ENCODE data around the gene NFRKB. TPM values are rescaled to one million over a fixed set of nuclear protein-coding genes. Genes with fewer than 3 reads are reported as not detected.

NFRKB gene
- total RNA-seq, 1 experiment from 2014 or later, result 48.2 TPM

DNA sequence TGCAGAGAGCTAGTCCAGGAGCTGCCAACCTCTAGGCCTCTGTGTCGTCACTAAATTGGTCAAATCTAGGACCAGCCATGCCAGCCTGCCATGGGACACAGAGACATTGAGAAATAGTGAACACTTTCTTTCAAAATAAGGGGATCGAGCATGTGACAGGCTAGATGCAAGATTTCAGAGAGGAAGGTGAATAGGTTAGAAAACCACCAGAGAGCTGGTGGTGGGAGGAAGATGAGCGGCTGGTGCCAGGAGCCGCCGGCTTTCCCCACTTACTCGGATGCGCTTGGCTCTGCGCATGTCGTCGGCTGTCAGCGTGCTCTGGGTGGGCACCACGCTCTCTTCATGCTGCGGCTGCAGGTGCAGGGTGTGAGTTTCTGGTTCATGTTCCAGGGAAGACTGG lies 35.4 kb upstream of the NFRKB start:
- Histone ChIP-seq H3K27me3 (ENCODE audit: low read length) (no peaks in the 10 kb centered on the region), H3K9me3 (ENCODE audit: low read length) (no peaks in the 10 kb centered on the region), H2AFZ (ENCODE audit: low read length) (no peak overlapping the region), H3F3A (ENCODE audit: low read length, unreplicated experiment) (peaks cover 6% of the 10 kb centered on the region), H3K4me1 (ENCODE audit: insufficient read depth, low read length) (peaks cover 28% of the 10 kb centered on the region), H3K4me3 (ENCODE audit: low read length) (no peak overlapping the region), H3K9ac (ENCODE audit: low read length) (no peak overlapping the region), H3K9me2 (replicated peaks; ENCODE audit: low read length) (no peaks in the 10 kb centered on the region), H3K79me2 (ENCODE audit: low read length) (no peaks in the 10 kb centered on the region), H3K36me3 (ENCODE audit: low read depth, low read length) (peaks cover 4% of the 10 kb centered on the region; the same call in 1 of the 2 replicates), H4K20me1 (ENCODE audit: low read length) (no peaks in the 10 kb centered on the region), H3K27ac (ENCODE audit: low read length) (peak overlapping the region; percentile 35), H3K4me2 (ENCODE audit: low read length) (peak overlapping the region; percentile 16)
- BruUV-seq (replicated peaks), result no TSS peak
- ChIA-PET POLR2A (ENCODE audit: unreplicated experiment) (no interaction called here), CTCF (interaction anchor here (1.8 kb wide), 1 partner anchor 201 kb away, joined by 9 read pairs; no protein-coding TSS in a partner anchor)
- intact Hi-C loops (cut with micrococcal nuclease), result no loop called here
- DNase-seq, result no peak
- TF ChIP-seq, protein P1, sequence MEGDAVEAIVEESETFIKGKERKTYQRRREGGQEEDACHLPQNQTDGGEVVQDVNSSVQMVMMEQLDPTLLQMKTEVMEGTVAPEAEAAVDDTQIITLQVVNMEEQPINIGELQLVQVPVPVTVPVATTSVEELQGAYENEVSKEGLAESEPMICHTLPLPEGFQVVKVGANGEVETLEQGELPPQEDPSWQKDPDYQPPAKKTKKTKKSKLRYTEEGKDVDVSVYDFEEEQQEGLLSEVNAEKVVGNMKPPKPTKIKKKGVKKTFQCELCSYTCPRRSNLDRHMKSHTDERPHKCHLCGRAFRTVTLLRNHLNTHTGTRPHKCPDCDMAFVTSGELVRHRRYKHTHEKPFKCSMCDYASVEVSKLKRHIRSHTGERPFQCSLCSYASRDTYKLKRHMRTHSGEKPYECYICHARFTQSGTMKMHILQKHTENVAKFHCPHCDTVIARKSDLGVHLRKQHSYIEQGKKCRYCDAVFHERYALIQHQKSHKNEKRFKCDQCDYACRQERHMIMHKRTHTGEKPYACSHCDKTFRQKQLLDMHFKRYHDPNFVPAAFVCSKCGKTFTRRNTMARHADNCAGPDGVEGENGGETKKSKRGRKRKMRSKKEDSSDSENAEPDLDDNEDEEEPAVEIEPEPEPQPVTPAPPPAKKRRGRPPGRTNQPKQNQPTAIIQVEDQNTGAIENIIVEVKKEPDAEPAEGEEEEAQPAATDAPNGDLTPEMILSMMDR (conservative IDR thresholded peaks at IDR 0.05; ENCODE audit: low read depth, low read length), result no peak
- no peak for TF ChIP-seq EZH2phosphoT487 (IDR thresholded peaks at IDR 0.05; ENCODE audit: borderline replicate concordance, low read length)
- TF ChIP-seq EZH2 (IDR thresholded peaks at IDR 0.05; ENCODE audit: low read length, unreplicated experiment), result no peak
- no peak for ATAC-seq

DNA sequence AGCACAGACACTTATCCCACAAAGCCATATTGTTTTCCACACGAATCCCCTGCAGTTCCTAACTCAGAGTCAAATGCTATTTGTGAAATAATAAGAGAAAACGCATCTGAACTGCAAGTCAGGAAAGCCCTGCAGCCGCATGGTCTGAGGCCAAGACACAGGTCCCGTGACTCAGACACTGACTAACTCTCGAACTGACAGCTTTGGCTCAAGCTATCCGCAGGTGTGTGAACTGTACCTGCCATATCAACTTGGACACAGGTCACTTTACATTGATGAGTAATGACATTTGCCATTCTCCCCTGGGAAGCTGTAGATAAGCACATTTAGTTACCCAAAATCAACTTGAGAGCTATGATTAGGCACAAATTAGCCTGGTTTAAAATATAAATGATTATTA lies 34.9 kb upstream of the NFRKB start:
- DNase-seq, result peak; percentile 93
- peaks cover 4% of the 10 kb centered on the region; the same call in 1 of the 2 replicates for H3K36me3 ChIP-seq (ENCODE audit: low read depth, low read length)
- peak overlapping the region; percentile 16 for H3K4me2 ChIP-seq (ENCODE audit: low read length)
- ChIA-PET POLR2A (ENCODE audit: unreplicated experiment) (no interaction called here), CTCF (interaction anchor here (1.8 kb wide), 1 partner anchor 202 kb away, joined by 9 read pairs; no protein-coding TSS in a partner anchor)
- no peak overlapping the region for H3K9ac ChIP-seq (ENCODE audit: low read length)
- intact Hi-C loops (cut with micrococcal nuclease), result no loop called here
- H4K20me1 ChIP-seq (ENCODE audit: low read length), result no peaks in the 10 kb centered on the region
- H3K4me3 ChIP-seq (ENCODE audit: low read length), result no peak overlapping the region
- no TSS peak for BruUV-seq (replicated peaks)
- no peaks in the 10 kb centered on the region for H3K27me3 ChIP-seq (ENCODE audit: low read length)
- peak overlapping the region; percentile 35 for H3K27ac ChIP-seq (ENCODE audit: low read length)
- no peaks in the 10 kb centered on the region for H3K9me3 ChIP-seq (ENCODE audit: low read length)
- H3K79me2 ChIP-seq (ENCODE audit: low read length), result no peaks in the 10 kb centered on the region
- peaks cover 6% of the 10 kb centered on the region for H3F3A ChIP-seq (ENCODE audit: low read length, unreplicated experiment)
- H3K9me2 ChIP-seq (replicated peaks; ENCODE audit: low read length), result no peaks in the 10 kb centered on the region
- peak overlapping the region; percentile 10; the same call in 1 of the 2 replicates for H2AFZ ChIP-seq (ENCODE audit: low read length)
- H3K4me1 ChIP-seq (ENCODE audit: insufficient read depth, low read length), result peaks cover 28% of the 10 kb centered on the region
- peak; percentile 99 for ATAC-seq
- TF ChIP-seq EZH2phosphoT487 (IDR thresholded peaks at IDR 0.05; ENCODE audit: borderline replicate concordance, low read length), result no peak
- TF ChIP-seq, protein P1 (conservative IDR thresholded peaks at IDR 0.05; ENCODE audit: low read depth, low read length), result no peak
- no peak for TF ChIP-seq EZH2 (IDR thresholded peaks at IDR 0.05; ENCODE audit: low read length, unreplicated experiment)

DNA sequence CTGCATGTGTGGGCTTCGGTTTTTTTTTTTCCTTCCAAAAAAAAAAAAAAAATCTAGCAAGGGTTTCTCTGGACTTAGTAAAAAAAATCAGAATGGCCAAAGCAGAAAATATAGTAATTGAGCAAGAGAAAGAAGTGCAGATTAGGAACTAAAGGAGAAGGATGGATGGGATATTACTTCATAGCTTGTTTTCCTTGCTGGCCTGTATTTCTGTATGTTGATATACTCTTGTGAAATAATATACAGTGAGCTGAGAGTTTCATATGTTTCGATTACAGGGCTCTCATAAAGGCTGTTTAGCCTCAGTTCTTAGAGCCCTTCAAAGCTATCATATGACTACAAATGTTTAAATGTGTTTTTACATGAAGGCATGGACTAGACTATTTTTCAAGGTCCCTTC lies 34.3 kb upstream of the NFRKB start:
- no TSS peak for BruUV-seq (replicated peaks)
- intact Hi-C loops (cut with micrococcal nuclease), result no loop called here
- Histone ChIP-seq H3K36me3 (ENCODE audit: low read depth, low read length) (peaks cover 4% of the 10 kb centered on the region; the same call in 1 of the 2 replicates), H3K4me1 (ENCODE audit: insufficient read depth, low read length) (peaks cover 28% of the 10 kb centered on the region), H3K27me3 (ENCODE audit: low read length) (no peaks in the 10 kb centered on the region), H3K4me3 (ENCODE audit: low read length) (no peak overlapping the region), H3K9ac (ENCODE audit: low read length) (no peak overlapping the region), H3K9me2 (replicated peaks; ENCODE audit: low read length) (no peaks in the 10 kb centered on the region), H3K9me3 (ENCODE audit: low read length) (no peaks in the 10 kb centered on the region), H3K79me2 (ENCODE audit: low read length) (no peaks in the 10 kb centered on the region), H3K4me2 (ENCODE audit: low read length) (peak overlapping the region; percentile 16), H3K27ac (ENCODE audit: low read length) (peak overlapping the region; percentile 16), H4K20me1 (ENCODE audit: low read length) (no peaks in the 10 kb centered on the region), H3F3A (ENCODE audit: low read length, unreplicated experiment) (peaks cover 6% of the 10 kb centered on the region), H2AFZ (ENCODE audit: low read length) (0 out of 2 replicates have a peak overlapping the region, but pooled peaks have one; percentile 10)
- ChIA-PET POLR2A (ENCODE audit: unreplicated experiment) (interaction anchor here (0.6 kb wide), 1 partner anchor 202 kb away, joined by 5 read pairs; no protein-coding TSS in a partner anchor), CTCF (interaction anchor here (1.8 kb wide), 1 partner anchor 202 kb away, joined by 9 read pairs; no protein-coding TSS in a partner anchor)
- ATAC-seq (no peak), DNase-seq (no peak)
- no peak for TF ChIP-seq EZH2phosphoT487 (IDR thresholded peaks at IDR 0.05; ENCODE audit: borderline replicate concordance, low read length)
- TF ChIP-seq, protein P1 (conservative IDR thresholded peaks at IDR 0.05; ENCODE audit: low read depth, low read length), result no peak
- TF ChIP-seq EZH2 (IDR thresholded peaks at IDR 0.05; ENCODE audit: low read length, unreplicated experiment), result no peak

All from PC-3 (cell line).